H9 (cell line): ENCODE measurements around the gene CEP164. TPM values are rescaled to one million over a fixed set of nuclear protein-coding genes. Genes with fewer than 3 reads are reported as not detected.

Experiments
- DNase-seq: peaks from one replicate; pipeline ENCODE4 v3.0.0-alpha.2; 2017
- H2AFZ ChIP-seq: one replicate; pipeline ENCODE4 v1.6.1; 2013; ENCODE audit warnings: mild to moderate bottlenecking, low read length, control low read depth, moderate library complexity
- H2AK5ac ChIP-seq: 2 replicates; pipeline ENCODE4 v1.6.1; 2013; ENCODE audit warnings: low read length, control low read depth, mixed read lengths; ENCODE audit not compliant: insufficient read length
- H2BK120ac ChIP-seq: one replicate; pipeline ENCODE4 v1.6.1; 2013; ENCODE audit warnings: low read depth, mild to moderate bottlenecking, low read length, control low read depth, inconsistent platforms; ENCODE audit not compliant: poor library complexity, severe bottlenecking
- H2BK12ac ChIP-seq: 2 replicates; pipeline ENCODE4 v1.6.1; 2013; ENCODE audit warnings: low read length, control low read depth, mixed read lengths, low read depth; ENCODE audit not compliant: insufficient read length
- H2BK15ac ChIP-seq: 2 replicates; pipeline ENCODE4 v1.6.1; 2013; ENCODE audit warnings: low read depth, low read length, control low read depth
- H2BK20ac ChIP-seq: one replicate; pipeline ENCODE4 v1.6.1; 2013; ENCODE audit warnings: low read depth, mild to moderate bottlenecking, low read length, control low read depth, inconsistent platforms; ENCODE audit not compliant: poor library complexity, severe bottlenecking
- H2BK5ac ChIP-seq: 2 replicates; pipeline ENCODE4 v1.6.1; 2013; ENCODE audit warnings: low read length, control low read depth, mixed read lengths; ENCODE audit not compliant: insufficient read length
- H3K14ac ChIP-seq: 2 replicates; pipeline ENCODE4 v1.6.1; 2013; ENCODE audit warnings: low read length, control low read depth; ENCODE audit not compliant: insufficient read depth
- H3K18ac ChIP-seq: 2 replicates; pipeline ENCODE4 v1.6.1; 2013; ENCODE audit warnings: low read depth, mild to moderate bottlenecking, mixed read lengths, low read length, control low read depth; ENCODE audit not compliant: insufficient read length
- H3K23ac ChIP-seq: 2 replicates; pipeline ENCODE4 v1.6.1; 2013; ENCODE audit warnings: low read length, control low read depth, mixed read lengths, low read depth; ENCODE audit not compliant: insufficient read length
- H3K23me2 ChIP-seq: 2 replicates; pipeline ENCODE4 v1.6.1; 2013; ENCODE audit warnings: low read depth, mild to moderate bottlenecking, mixed read lengths, low read length, control low read depth; ENCODE audit not compliant: insufficient read length, poor library complexity, severe bottlenecking
- H3K27ac ChIP-seq: 2 replicates; pipeline ENCODE4 v1.5.1; 2013; ENCODE audit warnings: low read length, control low read depth, mixed read lengths, low read depth; ENCODE audit not compliant: insufficient read length
- H3K27me3 ChIP-seq: 2 replicates; pipeline ENCODE4 v1.6.1; 2013; ENCODE audit warnings: low read length, control low read depth, inconsistent platforms; ENCODE audit not compliant: insufficient read depth
- H3K4ac ChIP-seq: 2 replicates; pipeline ENCODE4 v1.6.1; 2013; ENCODE audit warnings: low read depth, mild to moderate bottlenecking, control low read depth, inconsistent platforms, low read length, moderate library complexity
- H3K4me1 ChIP-seq: 2 replicates; pipeline ENCODE4 v1.6.1; 2013; ENCODE audit warnings: low read length, control low read depth, inconsistent platforms; ENCODE audit not compliant: insufficient read depth
- H3K4me2 ChIP-seq: 2 replicates; pipeline ENCODE4 v1.6.1; 2013; ENCODE audit warnings: low read length, control low read depth, mixed read lengths; ENCODE audit not compliant: insufficient read length, insufficient read depth
- H3K56ac ChIP-seq: 2 replicates; pipeline ENCODE4 v1.6.1; 2013; ENCODE audit warnings: low read depth, mild to moderate bottlenecking, mixed read lengths, low read length, control low read depth; ENCODE audit not compliant: insufficient read length
- H3K79me1 ChIP-seq: 2 replicates; pipeline ENCODE4 v1.6.1; 2013; ENCODE audit warnings: low read depth, mild to moderate bottlenecking, moderate library complexity, low read length, control low read depth, inconsistent platforms; ENCODE audit not compliant: insufficient read depth, poor library complexity, severe bottlenecking
- H3K79me2 ChIP-seq: 2 replicates; pipeline ENCODE4 v1.6.1; 2013; ENCODE audit warnings: low read length, control low read depth, inconsistent platforms; ENCODE audit not compliant: insufficient read depth
- H3K9ac ChIP-seq: 2 replicates; pipeline ENCODE4 v1.6.1; 2013; ENCODE audit warnings: low read length, control low read depth, mixed read lengths; ENCODE audit not compliant: insufficient read length; ENCODE audit errors: extremely low read depth
- H3K9me3 ChIP-seq: one replicate; pipeline ENCODE4 v1.6.1; 2013; ENCODE audit warnings: low read depth, low read length, inconsistent platforms; ENCODE audit not compliant: control insufficient read depth
- H3T11ph ChIP-seq: one replicate; pipeline ENCODE4 v1.6.1; 2013; ENCODE audit warnings: mild to moderate bottlenecking, low read length, control low read depth, inconsistent platforms
- H4K20me1 ChIP-seq: one replicate; pipeline ENCODE4 v1.6.1; 2013; ENCODE audit not compliant: control insufficient read depth, insufficient read length, insufficient read depth
- H4K5ac ChIP-seq: 2 replicates; pipeline ENCODE4 v1.6.1; 2013; ENCODE audit warnings: low read depth, mild to moderate bottlenecking, mixed read lengths, low read length, control low read depth; ENCODE audit not compliant: insufficient read length
- H4K8ac ChIP-seq: replicated peaks from 2 replicates; pipeline ENCODE4 v1.6.1; 2013; ENCODE audit warnings: low read length, control low read depth, mixed read lengths, low read depth; ENCODE audit not compliant: insufficient read length
- H4K91ac ChIP-seq: 2 replicates; pipeline ENCODE4 v1.6.1; 2013; ENCODE audit warnings: low read depth, mild to moderate bottlenecking, moderate library complexity, mixed read lengths, low read length, control low read depth; ENCODE audit not compliant: insufficient read length
- H3K27ac Mint-ChIP-seq, 3 experiments: 2 replicates in 2 of 3; 3 replicates in 1 of 3; pipeline ENCODE4 v1.8.0; 2020 to 2021; ENCODE audit warnings: mixed read lengths in 3 of 3, mild to moderate bottlenecking in 1 of 3, moderate library complexity in 1 of 3
- H3K27me3 Mint-ChIP-seq: 2 replicates; pipeline ENCODE4 v1.8.0; 2021; ENCODE audit warnings: low read depth, mild to moderate bottlenecking, moderate library complexity, mixed read lengths
- H3K36me3 Mint-ChIP-seq, 3 experiments: 2 replicates in 2 of 3; 3 replicates in 1 of 3; pipeline ENCODE4 v1.8.0; 2020 to 2021; ENCODE audit warnings: low read depth in 3 of 3, mixed read lengths in 3 of 3; ENCODE audit not compliant: insufficient read depth in 1 of 3
- H3K4me1 Mint-ChIP-seq, 2 experiments: 2 replicates each; pipeline ENCODE4 v1.8.0; 2020; ENCODE audit warnings: mixed read lengths in 2 of 2
- H3K4me3 Mint-ChIP-seq, 2 experiments: 2 replicates in 1 of 2; 3 replicates in 1 of 2; pipeline ENCODE4 v1.8.0; 2020 to 2021; ENCODE audit warnings: mild to moderate bottlenecking in 2 of 2, mixed read lengths in 2 of 2, moderate library complexity in 1 of 2
- H3K9me3 Mint-ChIP-seq, 2 experiments: 2 replicates in 1 of 2; 3 replicates in 1 of 2; pipeline ENCODE4 v1.8.0; 2020; ENCODE audit warnings: mild to moderate bottlenecking in 2 of 2, mixed read lengths in 2 of 2, moderate library complexity in 1 of 2
- CTCF ChIP-seq: fragments of 200-600 bp; sonication (generic); conservative IDR thresholded peaks from 3 replicates; pipeline ENCODE4 v1.8.0; 2021; ENCODE audit warnings: antibody characterized with exemption, mild to moderate bottlenecking
- WGBS: extraction: QIAGEN DNeasy Blood & Tissue Kit; methylation state at CpG from one replicate; pipeline ENCODE4 v1.1.7; 2013; ENCODE audit warnings: missing lambda C conversion rate, low lambda C conversion rate, mixed read lengths; ENCODE audit not compliant: insufficient read length; ENCODE audit errors: extremely low coverage; 5-methylcytosine and 5-hydroxymethylcytosine counted together
- total RNA-seq: library from RNA; stranded (reverse); gene quantifications from 2 replicates; pipeline ENCODE4 v1.2.1, GENCODE V29; 2021

Gene CEP164
- total RNA-seq, 1 experiment from 2014 or later, result 24.9 TPM

- Histone ChIP-seq H3K14ac (no peak overlapping the region), H3K79me1 (no peaks in the 10 kb centered on the region), H3K27ac (no peak overlapping the region), H3K4me2 (no peak overlapping the region), H3K56ac (no peak overlapping the region), H3K9me3 (no peaks in the 10 kb centered on the region), H4K5ac (no peak overlapping the region), H3K18ac (no peak overlapping the region), H3K9ac (no peak overlapping the region), H3K23me2 (no peaks in the 10 kb centered on the region), H4K8ac (no peak overlapping the region), H2AFZ (no peak overlapping the region), H2BK12ac (no peak overlapping the region), H2AK5ac (no peak overlapping the region), H2BK5ac (no peak overlapping the region), H3K23ac (no peak overlapping the region), H3K79me2 (no peaks in the 10 kb centered on the region), H3K4ac (no peak overlapping the region), H3K4me1 (no peaks in the 10 kb centered on the region), H2BK20ac (no peak overlapping the region), H3T11ph (no peak overlapping the region), H4K20me1 (no peaks in the 10 kb centered on the region), H2BK120ac (no peak overlapping the region), H2BK15ac (no peak overlapping the region), H3K27me3 (no peaks in the 10 kb centered on the region), H4K91ac (no peak overlapping the region)
- Mint-ChIP-seq H3K4me3 (no peak overlapping the region), H3K4me1 (peaks cover 0 to 5% of the 10 kb centered on the region in 2 experiments; a peak in 2 of 4 replicates), H3K27ac (no peak overlapping the region), H3K36me3 (no peaks in the 10 kb centered on the region; a peak in 2 of 7 replicates), H3K27me3 (peaks cover 4% of the 10 kb centered on the region), H3K9me3 (no peaks in the 10 kb centered on the region)
- no CpG with 5 or more reads among the region's 6 CpGs for WGBS
- DNase-seq, result no peak
- TF ChIP-seq CTCF, result no peak
Observed at GRCh38 chr11:117417342-117417741, 89.7 kb downstream of the CEP164 start.
